Panc1 (cell line): Measurements from ENCODE around the gene BRSK1. TPM values are rescaled to one million over a fixed set of nuclear protein-coding genes. Genes with fewer than 3 reads are reported as not detected.

ENCODE experiments used
- ATAC-seq: fragments of 200-7000 bp; cut with Tn5 transposase; 2 replicates; pipeline ENCODE4 v1.9.1; 2020; ENCODE audit warnings: mild to moderate bottlenecking, moderate library complexity
- BruUV-seq: library from RNA; stranded (reverse); fragments of 400-500 nt; replicated peaks from 2 replicates; lab custom pipeline; 2021; lab: Mats Ljungman, UMichigan
- CTCF ChIA-PET: fragments of 300-600 bp; sonication (Branson Sonifier 250); formaldehyde crosslinking; loops from one replicate; lab custom pipeline; 2022; ENCODE audit warnings: antibody characterized with exemption; lab: Charles Lee
- POLR2A ChIA-PET: fragments of 300-600 bp; sonication (Branson Sonifier 250); formaldehyde crosslinking; loops from one replicate; lab custom pipeline; 2022; ENCODE audit warnings: antibody characterized with exemption; lab: Charles Lee
- DNase-seq: peaks from one replicate; pipeline ENCODE4 v3.0.0-alpha.2; 2010; ENCODE audit warnings: low read depth, low spot score
- H3K27ac ChIP-seq: 2 replicates; pipeline ENCODE4 v1.5.1; 2011; ENCODE audit warnings: mild to moderate bottlenecking, low read length, inconsistent platforms
- H3K27me3 ChIP-seq: fragments of 200-500 bp; sonication (Bioruptor generic); 2 replicates; pipeline ENCODE4 v1.6.0; 2014; ENCODE audit warnings: low read length, inconsistent platforms; ENCODE audit not compliant: control insufficient read depth, insufficient read depth
- H3K36me3 ChIP-seq: fragments of 200-500 bp; sonication (Bioruptor generic); 2 replicates; pipeline ENCODE4 v1.5.1; 2014; ENCODE audit warnings: inconsistent platforms, mild to moderate bottlenecking, low read length, moderate library complexity; ENCODE audit not compliant: control insufficient read depth, insufficient read depth
- H3K4me1 ChIP-seq: 2 replicates; pipeline ENCODE4 v1.5.1; 2011; ENCODE audit warnings: inconsistent platforms, mild to moderate bottlenecking, low read length, moderate library complexity; ENCODE audit not compliant: control insufficient read depth, insufficient read depth
- H3K4me3 ChIP-seq, 2 experiments: 2 replicates each; pipeline ENCODE4 v1.5.1; 2011 to 2012; ENCODE audit warnings: low read depth in 2 of 2, low read length in 2 of 2, mild to moderate bottlenecking in 2 of 2, inconsistent platforms in 1 of 2, moderate library complexity in 1 of 2
- H3K9me3 ChIP-seq: fragments of 200-500 bp; sonication (Bioruptor generic); 2 replicates; pipeline ENCODE4 v1.5.1; 2014; ENCODE audit warnings: low read depth, mild to moderate bottlenecking, inconsistent platforms, low read length, moderate library complexity; ENCODE audit not compliant: control insufficient read depth, insufficient read depth
- CTCF ChIP-seq: fragments of 450-650 bp; IDR thresholded peaks from 2 replicates; pipeline ENCODE4 v1.5.1; 2017; ENCODE audit warnings: mild to moderate bottlenecking
- POLR2AphosphoS5 ChIP-seq: IDR thresholded peaks from 2 replicates; pipeline ENCODE4 v1.6.1; 2012; ENCODE audit warnings: mild to moderate bottlenecking, low read depth, low read length, moderate library complexity
- REST ChIP-seq, 2 experiments: IDR thresholded peaks; 2 replicates each; pipeline ENCODE4 v1.6.1; 2011 to 2012; ENCODE audit warnings: low read depth in 2 of 2, control low read depth in 1 of 2, low read length in 1 of 2, mild to moderate bottlenecking in 1 of 2, moderate library complexity in 1 of 2; ENCODE audit not compliant: insufficient read depth in 1 of 2
- SIN3A ChIP-seq: IDR thresholded peaks from 2 replicates; pipeline ENCODE4 v1.6.1; 2012; ENCODE audit warnings: low read depth, mild to moderate bottlenecking, low read length, moderate library complexity, borderline replicate concordance; ENCODE audit not compliant: insufficient read depth
- TCF7L2 ChIP-seq: IDR thresholded peaks from 2 replicates; pipeline ENCODE4 v1.6.1; 2011; ENCODE audit warnings: mild to moderate bottlenecking, low read depth, low read length, inconsistent platforms
- in situ Hi-C: cut with HindIII; loops from 2 replicates; pipeline ENCODE4 v1.10.0; 2016; ENCODE audit warnings: low sequenced_read_pairs, low pct_unique_long_range_greater_than_20kb
- intact Hi-C: fragments of 100-400 bp; cut with micrococcal nuclease; formaldehyde crosslinking; loops from one replicate; pipeline ENCODE4 v1.10.0; 2022; ENCODE audit not compliant: unreplicated experiment
- total RNA-seq: library from RNA; stranded (reverse); gene quantifications from one replicate; pipeline ENCODE4 v1.2.1, GENCODE V29; 2021; ENCODE audit not compliant: unreplicated experiment

The BRSK1 gene
- total RNA-seq, 1 experiment from 2014 or later, result 7.9 TPM

GRCh38 chr19:55300886-55301458 lies 17.2 kb downstream of the BRSK1 start:
- no peaks in the 10 kb centered on the region for H3K36me3 ChIP-seq
- in situ Hi-C loops (no loop called here), intact Hi-C loops (no loop called here)
- H3K27ac ChIP-seq, result peak overlapping the region; percentile 75
- TF ChIP-seq REST (IDR thresholded peaks at IDR 0.05; ENCODE audit: insufficient read depth in 1 of 2, low read depth in 2 of 2, low read length in 1 of 2) (no peak), TCF7L2 (no peak), POLR2AphosphoS5 (no peak), SIN3A (no peak), CTCF (no peak)
- DNase-seq (no peak), ATAC-seq (no peak)
- peaks cover 8% of the 10 kb centered on the region for H3K4me1 ChIP-seq
- ChIA-PET POLR2A (interaction anchor here (0.7 to 1.5 kb wide), 2 partner anchors 27 to 38 kb away, joined by 9 to 11 read pairs; partner anchors contain the start of gene KMT5C), CTCF (interaction anchor here (0.6 to 2.6 kb wide), 8 partner anchors 11 to 203 kb away, joined by 3 to 16 read pairs (median 6); partner anchors contain the start of gene KMT5C)
- no peaks in the 10 kb centered on the region for H3K9me3 ChIP-seq
- peak overlapping the region in 1 of 2 experiments; percentile 80; a peak in 3 of 4 replicates for H3K4me3 ChIP-seq
- BruUV-seq, result no TSS peak
- H3K27me3 ChIP-seq, result no peaks in the 10 kb centered on the region

- H3K4me3 ChIP-seq, result peak overlapping the region; percentile 47 to 80
- ChIA-PET POLR2A (interaction anchor here (0.7 to 1.5 kb wide), 2 partner anchors 26 to 37 kb away, joined by 9 to 11 read pairs; partner anchors contain the start of gene KMT5C), CTCF (interaction anchor here (0.6 to 2.6 kb wide), 10 partner anchors 11 to 202 kb away, joined by 3 to 16 read pairs (median 4); partner anchors contain the start of gene KMT5C)
These were observed 17.9 kb downstream of the BRSK1 start for GRCh38 chr19:55301459-55302317.

More at GRCh38 chr19:55301459-55302317, 17.9 kb downstream of the BRSK1 start:
- Histone ChIP-seq H3K4me1 (peaks cover 8% of the 10 kb centered on the region), H3K27ac (peak overlapping the region; percentile 75), H3K9me3 (no peaks in the 10 kb centered on the region), H3K27me3 (no peaks in the 10 kb centered on the region), H3K36me3 (no peaks in the 10 kb centered on the region)
- in situ Hi-C loops, result no loop called here
- no TSS peak for BruUV-seq
- TF ChIP-seq REST (IDR thresholded peaks at IDR 0.05; ENCODE audit: insufficient read depth in 1 of 2, low read depth in 2 of 2, low read length in 1 of 2), result 0 out of 4 replicates have a peak, but pooled peaks of 1 of the 2 experiments have one; percentile 47
- TF ChIP-seq TCF7L2, result no peak
- peak; percentile 99 for TF ChIP-seq CTCF
- peak; percentile 51; the same call in 1 of the 2 replicates for TF ChIP-seq POLR2AphosphoS5
- intact Hi-C loops, result no loop called here
- DNase-seq (peak; percentile 55), ATAC-seq (peak; percentile 87)
